K562 (cell line): ENCODE measurements around the gene POGZ. TPM values are rescaled to one million over a fixed set of nuclear protein-coding genes. Genes with fewer than 3 reads are reported as not detected.

ENCODE experiments used
- ATAC-seq: fragments of 200-7000 bp; cut with Tn5 transposase; 3 replicates; pipeline ENCODE4 v1.9.1; 2020; ENCODE audit warnings: moderate library complexity
- BruUV-seq: library from RNA; stranded (reverse); fragments of 400-500 nt; replicated peaks from 2 replicates; lab custom pipeline; 2021; lab: Mats Ljungman, UMichigan
- CTCF ChIA-PET: fragments of 300-600 bp; formaldehyde crosslinking; extraction: SDS; loops from one replicate; lab custom pipeline; 2021; ENCODE audit warnings: low intra/inter-chr PET ratio; lab: Yijun Ruan, JAX
- POLR2A ChIA-PET: fragments of 300-600, 350-650 bp; sonication (Branson Sonifier 250); formaldehyde crosslinking; extraction: SDS; loops from one replicate; lab custom pipeline; 2021; ENCODE audit warnings: antibody characterized with exemption, inconsistent platforms; lab: Yijun Ruan, JAX
- DNase-seq, 4 experiments: peaks; one replicate each; pipeline versions ENCODE4 v3.0.0 to v3.0.0-alpha.2; 2011 to 2018; ENCODE audit warnings: low spot score in 3 of 4, mixed read lengths in 3 of 4; ENCODE audit errors: extremely low read depth in 1 of 4
- FAIRE-seq: peaks from 2 replicates; lab custom pipeline; 2011; peaks lifted over from hg19 to GRCh38; lab: Jason Lieb, UNC
- H2AFZ ChIP-seq: 2 replicates; pipeline ENCODE4 v1.6.0; 2011; ENCODE audit warnings: low read depth, low read length, control low read depth, inconsistent platforms
- H3K27ac ChIP-seq: fragments of 200-600 bp; 3 replicates; pipeline ENCODE4 v1.8.0; 2011; ENCODE audit warnings: low read depth, mild to moderate bottlenecking, control low read depth, inconsistent platforms, low read length, moderate library complexity, mixed read lengths; ENCODE audit errors: extremely low read depth
- H3K27me3 ChIP-seq, 2 experiments: fragments of 300-600 bp in 1 of 2; 2 replicates in 1 of 2; 3 replicates in 1 of 2; pipeline versions ENCODE4 v1.6.0 to v1.8.0; 2011; ENCODE audit warnings: inconsistent platforms in 2 of 2, low read length in 2 of 2, mild to moderate bottlenecking in 1 of 2, mixed read lengths in 1 of 2, moderate library complexity in 1 of 2; ENCODE audit not compliant: control insufficient read depth in 2 of 2, insufficient read depth in 2 of 2
- H3K36me3 ChIP-seq: fragments of 300-600 bp; 3 replicates; pipeline ENCODE4 v1.8.0; 2011; ENCODE audit warnings: mild to moderate bottlenecking, low read length, inconsistent platforms; ENCODE audit not compliant: control insufficient read depth, insufficient read depth
- H3K4me1 ChIP-seq, 2 experiments: fragments of 200-600 bp in 1 of 2; replicated peaks in 1 of 2; 2 replicates in 1 of 2; 3 replicates in 1 of 2; pipeline versions ENCODE4 v1.5.1 to v1.8.0; 2011; ENCODE audit warnings: inconsistent platforms in 2 of 2, low read length in 2 of 2, mild to moderate bottlenecking in 1 of 2, mixed read lengths in 1 of 2, moderate library complexity in 1 of 2; ENCODE audit not compliant: control insufficient read depth in 2 of 2, insufficient read depth in 2 of 2
- H3K4me2 ChIP-seq: 2 replicates; pipeline ENCODE4 v1.6.1; 2011; ENCODE audit warnings: low read length, control low read depth, inconsistent platforms, mixed read lengths; ENCODE audit not compliant: insufficient read depth
- H3K4me3 ChIP-seq: fragments of 200-600 bp; sonication (generic), shearing (Covaris generic); 2 replicates; pipeline ENCODE4 v1.5.1; 2016; ENCODE audit warnings: control low read depth, inconsistent platforms
- H3K79me2 ChIP-seq: fragments of 200-600 bp; 3 replicates; pipeline ENCODE4 v1.8.0; 2011; ENCODE audit warnings: low read length, inconsistent platforms; ENCODE audit not compliant: control insufficient read depth, insufficient read depth
- H3K9ac ChIP-seq, 2 experiments: 2 replicates each; pipeline versions ENCODE4 v1.6.0 to v1.6.1; 2011; ENCODE audit warnings: low read depth in 2 of 2, low read length in 2 of 2, control low read depth in 1 of 2, inconsistent platforms in 1 of 2, mild to moderate bottlenecking in 1 of 2, mixed read lengths in 1 of 2; ENCODE audit not compliant: insufficient read depth in 1 of 2
- H3K9me1 ChIP-seq: one replicate; pipeline ENCODE4 v1.6.0; 2011; ENCODE audit warnings: inconsistent platforms, mild to moderate bottlenecking, low read length, moderate library complexity; ENCODE audit not compliant: control insufficient read depth, insufficient read depth
- H3K9me3 ChIP-seq: replicated peaks from 2 replicates; pipeline ENCODE4 v1.5.1; 2011; ENCODE audit warnings: low read depth, low read length, inconsistent platforms; ENCODE audit not compliant: control insufficient read depth, insufficient read depth
- H4K20me1 ChIP-seq: replicated peaks from 2 replicates; pipeline ENCODE4 v1.6.1; 2011; ENCODE audit warnings: low read length, inconsistent platforms, mixed read lengths; ENCODE audit not compliant: control insufficient read depth, insufficient read depth
- ARID2 ChIP-seq: fragments of 450-650 bp; IDR thresholded peaks from 2 replicates; pipeline ENCODE4 v1.6.1; 2017; ENCODE audit warnings: antibody characterized with exemption, mild to moderate bottlenecking
- CREM ChIP-seq: IDR thresholded peaks from 2 replicates; pipeline ENCODE4 v1.6.1; 2014; ENCODE audit warnings: antibody characterized with exemption, low read depth
- CTBP1 ChIP-seq: fragments of 450-650 bp; IDR thresholded peaks from 2 replicates; pipeline ENCODE4 v1.6.1; 2016; ENCODE audit warnings: borderline replicate concordance
- IRF1 ChIP-seq: sonication (generic); formaldehyde crosslinking; IDR thresholded peaks from 2 replicates; pipeline ENCODE4 v1.8.0; 2022; ENCODE audit warnings: missing genetic modification reagents, mild to moderate bottlenecking, borderline replicate concordance
- MEF2A ChIP-seq: IDR thresholded peaks from 2 replicates; pipeline ENCODE4 v1.6.1; 2011; ENCODE audit warnings: low read depth, mild to moderate bottlenecking, low read length, moderate library complexity; ENCODE audit not compliant: control insufficient read depth
- MLX ChIP-seq, 2 experiments: fragments of 450-650 bp in 1 of 2; sonication (generic) in 1 of 2; formaldehyde crosslinking; conservative IDR thresholded peaks; 2 replicates each; pipeline versions ENCODE4 v1.4.0 to v1.8.1; 2020 to 2022; ENCODE audit warnings: mild to moderate bottlenecking in 1 of 2, missing genetic modification reagents in 1 of 2
- MNT ChIP-seq, 2 experiments: fragments of 450-650 bp; conservative IDR thresholded peaks; 2 replicates each; pipeline ENCODE4 v1.6.1; 2017; ENCODE audit warnings: mild to moderate bottlenecking in 2 of 2, moderate library complexity in 2 of 2
- NFRKB ChIP-seq: fragments of 450-650 bp; IDR thresholded peaks from 2 replicates; pipeline ENCODE4 v1.6.1; 2016; ENCODE audit warnings: low read depth
- NR2C2 ChIP-seq, 2 experiments: fragments of 200-800 bp in 1 of 2; sonication (Bioruptor generic) in 1 of 2; sonication (generic) in 1 of 2; formaldehyde crosslinking in 1 of 2; IDR thresholded peaks; 2 replicates each; pipeline versions ENCODE4 v1.6.1 to v1.8.0; 2016 to 2022; ENCODE audit warnings: mild to moderate bottlenecking in 1 of 2, missing compliant biosample characterization in 1 of 2, missing genetic modification characterization in 1 of 2, missing genetic modification reagents in 1 of 2
- POLR2AphosphoS5 ChIP-seq: IDR thresholded peaks from 2 replicates; pipeline ENCODE4 v1.6.1; 2011; ENCODE audit warnings: mild to moderate bottlenecking, low read depth, low read length, moderate library complexity; ENCODE audit not compliant: control insufficient read depth, insufficient read depth
- SRF ChIP-seq, 2 experiments: fragments of 250-450, 450-650 bp in 1 of 2; sonication (Bioruptor Pico) in 1 of 2; sonication (generic) in 1 of 2; formaldehyde crosslinking; IDR thresholded peaks; 2 replicates each; pipeline versions ENCODE4 v1.5.0 to v1.5.1; 2020 to 2022; ENCODE audit warnings: mild to moderate bottlenecking in 1 of 2, missing genetic modification reagents in 1 of 2
- TOE1 ChIP-seq, 2 experiments: fragments of 450-650 bp in 1 of 2; sonication (generic) in 1 of 2; formaldehyde crosslinking in 1 of 2; IDR thresholded peaks; 2 replicates each; pipeline versions ENCODE4 v1.7.1 to v1.8.0; 2016 to 2022; ENCODE audit warnings: borderline replicate concordance in 2 of 2, mild to moderate bottlenecking in 2 of 2, antibody characterized with exemption in 1 of 2, inconsistent platforms in 1 of 2, low read depth in 1 of 2, missing genetic modification reagents in 1 of 2, moderate library complexity in 1 of 2
- ZNF282 ChIP-seq: sonication (generic); formaldehyde crosslinking; IDR thresholded peaks from 2 replicates; pipeline ENCODE4 v1.8.1; 2023; ENCODE audit warnings: missing genetic modification reagents
- ZNF583 ChIP-seq: fragments of 250-450 bp; sonication (Bioruptor Pico); IDR thresholded peaks from 2 replicates; pipeline ENCODE4 v1.4.0; 2020
- ZNF75A ChIP-seq: fragments of 450-650 bp; formaldehyde crosslinking; IDR thresholded peaks from 2 replicates; pipeline ENCODE4 v1.4.0; 2020; ENCODE audit warnings: mild to moderate bottlenecking
- WGBS: fragments of 100-300 bp; shearing (Covaris generic); methylation state at CpG from one replicate; pipeline ENCODE4 v1.1.6; 2016; ENCODE audit warnings: low coverage, mixed read lengths; ENCODE audit not compliant: insufficient coverage; ENCODE audit errors: missing lambda C conversion rate; 5-methylcytosine and 5-hydroxymethylcytosine counted together
- in situ Hi-C: fragments of 300-500 bp; cut with MboI; formaldehyde crosslinking; loops from 4 replicates; pipeline ENCODE4 v1.15.0; 2018; ENCODE audit warnings: inconsistent platforms, mixed read lengths
- intact Hi-C: fragments of 100-400 bp; cut with micrococcal nuclease; formaldehyde crosslinking; loops from 2 replicates; pipeline ENCODE4 v1.14.2; 2022
- polyA plus RNA-seq, 8 experiments: library from polyadenylated mRNA; depleted of rRNA in 4 of 8; stranded (reverse) in 5 of 8; unstranded in 3 of 8; fragments of >200 nt; fragmentation: Nextera tagmentation in 2 of 8; fragmentation: Illumina TruSeq in 1 of 8; extraction: Ambion mirVana in 2 of 8; extraction: Trizol in 1 of 8; gene quantifications; 2 replicates each; pipeline versions ENCODE4 v1.2.1 to v1.2.3, GENCODE V29; 2011 to 2014; ENCODE audit warnings: inconsistent platforms in 1 of 8, missing spikeins in 1 of 8
- total RNA-seq, 7 experiments: library from RNA; depleted of rRNA in 6 of 7; stranded (reverse); fragments of >200 nt in 6 of 7; fragmentation: Illumina TruSeq in 2 of 7; extraction: Trizol in 2 of 7; gene quantifications; 2 replicates each; pipeline versions ENCODE4 v1.2.1 to v1.2.3, GENCODE V29; 2011 to 2021; ENCODE audit warnings: low replicate concordance in 1 of 7

Gene POGZ
- total and polyA plus RNA-seq, 9 of the 15 experiments (the other 6 are each of a cell fraction or from before 2014, with no cell fraction given) = 9.4 to 40.6 (median 21.6) TPM

- in situ Hi-C loops = no loop called here
- CTCF ChIA-PET = interaction anchor here (1.0 to 1.2 kb wide), 3 partner anchors 50 to 99 kb away, joined by 3 to 6 read pairs (median 4); no protein-coding TSS in a partner anchor
- TF ChIP-seq TOE1 (IDR thresholded peaks at IDR 0.05; ENCODE audit: borderline replicate concordance) = no peak
- 0 out of 2 replicates have a peak, but pooled peaks have one; percentile 78 for TF ChIP-seq TOE1 (CRISPR knock-in tag; IDR thresholded peaks at IDR 0.05; ENCODE audit: borderline replicate concordance, low read depth)
- 0 out of 2 replicates have a peak, but pooled peaks have one; percentile 3 for TF ChIP-seq ARID2
- TF ChIP-seq ZNF75A (CRISPR knock-in tag) = no peak
- TF ChIP-seq IRF1 (CRISPR knock-in tag) = 0 out of 2 replicates have a peak, but pooled peaks have one; percentile 30
- TF ChIP-seq NR2C2 (CRISPR knock-in tag; IDR thresholded peaks at IDR 0.05) = peak; percentile 91
- peak; percentile 97 for TF ChIP-seq NR2C2 (tag; IDR thresholded peaks at IDR 0.05)
- peak; percentile 82 for TF ChIP-seq CTBP1
- TF ChIP-seq ZNF282 (CRISPR knock-in tag) = 0 out of 2 replicates have a peak, but pooled peaks have one; percentile 19
- TF ChIP-seq CREM = peak; percentile 95
- peak in 1 of 2 experiments; percentile 5; a peak in 1 of 4 replicates for TF ChIP-seq SRF (CRISPR knock-in tag; IDR thresholded peaks at IDR 0.05)
- peak; percentile 92 for TF ChIP-seq NFRKB
- TF ChIP-seq MNT (conservative IDR thresholded peaks at IDR 0.05) = peak; percentile 30 to 67; a peak in 3 of 4 replicates
- no peak for TF ChIP-seq ZNF583
- TF ChIP-seq POLR2AphosphoS5 = peak; percentile 96
- TF ChIP-seq MLX (CRISPR knock-in tag; conservative IDR thresholded peaks at IDR 0.05) = no peak
- TF ChIP-seq MEF2A = no peak
Observed at GRCh38 chr1:151399324-151400171, 59.7 kb downstream of the POGZ start, which contains the start of gene PSMB4. Gene PSMB4, plus strand, starts transcription at chr1:151399573. Its CDS starts 15 bp downstream, at chr1:151399588.

More at GRCh38 chr1:151399324-151400171, 59.7 kb downstream of the POGZ start, which contains the start of gene PSMB4:
- POLR2A ChIA-PET = interaction anchor here (0.6 to 3.6 kb wide), 20 partner anchors 8 to 210 kb away, joined by 3 to 15 read pairs (median 5); partner anchors contain the start of genes PI4KB and ZNF687
- peak; percentile 81 to 94 (median 84) for DNase-seq
- H3K4me3 ChIP-seq = peak within 1 kb of the TSS; percentile 86
- peak within 1 kb of the TSS; percentile 90 to 99 for H3K9ac ChIP-seq
- H3K9me3 ChIP-seq = no peaks in the 10 kb centered on the region
- no peaks in the 10 kb centered on the region for H3K27me3 ChIP-seq
- peak; percentile 92 for ATAC-seq
- peaks cover 0 to 3% of the 10 kb centered on the region in 2 experiments; a peak in 3 of 5 replicates for H3K4me1 ChIP-seq
- intact Hi-C loops = loop anchor here (2.0 kb wide), 2 partner anchors 53 to 99 kb away; partner anchors contain the start of gene RFX5
- BruUV-seq = TSS peak; percentile 86
- H2AFZ ChIP-seq = peak within 1 kb of the TSS; percentile 83
- peak within 1 kb of the TSS; percentile 85 for H3K27ac ChIP-seq
- H4K20me1 ChIP-seq = 0 out of 2 replicates have a peak, but pooled peaks cover 3% of the 10 kb centered on the region
- FAIRE-seq = peak; percentile 99
- peaks cover 42% of the 10 kb centered on the region; the same call in 2 of the 3 replicates for H3K36me3 ChIP-seq
- peaks cover 22% of the 10 kb centered on the region for H3K79me2 ChIP-seq
- H3K4me2 ChIP-seq = peak within 1 kb of the TSS; percentile 97
- H3K9me1 ChIP-seq = no peaks in the 10 kb centered on the region
- WGBS = under 1% methylated on average over 60 of the region's 63 CpGs
